IPS-11a (cell line): ENCODE data around the gene STAB2.
"Not testable (repeated sequence)": the region's sequence is repeated elsewhere in the genome, so short reads cannot be mapped to it uniquely, and the experiment has no call there.

Experiments
- H3K4me3 ChIP-seq: one replicate; pipeline ENCODE4 v1.5.1; 2013; ENCODE audit warnings: low read depth, low read length, control low read depth

STAB2 gene

DNA sequence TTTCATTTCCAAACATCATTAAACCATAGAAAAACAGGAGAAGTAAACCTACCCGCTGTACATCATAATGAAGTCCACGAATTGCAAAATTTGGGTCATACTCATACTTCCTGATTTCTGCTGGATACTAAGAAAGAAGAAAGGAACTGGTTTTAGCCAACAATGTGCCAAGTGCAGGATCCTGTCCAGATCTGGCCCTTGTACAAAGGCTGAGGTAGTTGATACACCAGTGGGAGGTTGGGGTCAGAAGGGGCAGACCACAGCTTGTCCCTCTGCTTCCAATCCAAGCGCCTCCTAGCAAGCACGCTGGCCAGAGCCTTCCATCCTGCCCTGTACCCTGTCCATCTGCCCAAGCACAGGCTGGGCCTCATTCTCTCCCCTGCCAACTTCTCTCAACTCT lies 219.7 kb downstream of the STAB2 start:
- H3K4me3 ChIP-seq: no peak overlapping the region

DNA sequence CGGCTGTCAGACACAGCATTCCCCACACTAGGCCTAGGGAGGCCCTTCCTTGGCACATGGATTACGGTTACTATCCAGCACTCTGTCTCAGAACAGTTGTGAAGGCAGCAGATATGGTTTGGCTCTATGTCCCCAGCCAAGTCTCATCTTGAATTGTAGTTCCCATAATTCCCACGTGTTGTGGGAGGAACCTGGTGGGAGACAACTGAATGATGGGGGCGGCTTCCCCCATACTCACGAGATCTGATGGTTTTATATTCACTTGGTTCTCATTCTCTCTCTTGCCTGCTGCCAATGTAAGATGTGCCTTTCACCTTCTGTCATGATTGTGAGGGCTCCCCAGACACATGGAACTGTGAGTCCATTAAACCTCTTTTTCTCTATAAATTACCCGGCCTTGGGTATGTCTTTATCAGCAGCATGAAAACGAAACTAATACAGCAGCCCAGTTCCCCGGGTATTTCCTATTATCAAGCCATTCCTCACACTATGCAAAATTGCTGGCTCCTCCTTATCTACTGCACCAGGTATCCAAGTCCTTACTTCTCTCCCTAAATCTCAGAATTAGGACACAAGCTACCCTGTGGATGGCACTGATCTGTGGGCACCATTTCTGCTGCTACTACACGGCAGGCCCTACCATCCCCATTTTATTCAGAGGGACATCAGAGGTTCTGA lies 220.6 kb downstream of the STAB2 start:
- H3K4me3 ChIP-seq: no peak overlapping the region

DNA sequence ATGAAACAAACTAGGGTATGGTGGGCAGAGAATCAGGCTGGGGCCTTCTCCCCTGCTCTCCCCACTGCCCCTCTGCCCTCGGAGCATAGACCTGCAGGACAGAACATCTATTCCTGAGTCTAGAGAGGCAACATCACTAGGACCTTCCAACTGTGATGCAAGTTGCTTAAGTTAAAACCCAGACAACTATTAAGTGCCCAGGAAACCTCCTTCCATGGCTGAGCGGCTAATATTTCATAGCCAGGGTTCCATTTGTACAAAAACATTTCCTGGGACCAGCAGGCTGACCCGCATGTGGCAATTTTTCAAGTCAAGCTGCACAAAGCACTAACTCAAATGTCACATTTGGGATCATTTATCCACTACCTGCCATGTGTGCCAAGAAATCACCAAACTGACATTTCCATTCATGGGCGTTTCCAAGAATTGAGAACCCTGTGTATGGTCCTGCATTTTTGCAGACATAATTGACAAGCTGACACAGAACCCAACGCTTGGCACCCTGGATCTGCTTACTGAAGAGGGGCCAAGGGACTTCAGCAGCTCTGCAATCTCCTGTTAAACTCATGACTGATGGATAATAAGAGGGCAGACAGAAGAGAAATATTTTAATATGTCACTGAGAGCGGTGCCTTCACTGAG lies 221.3 kb downstream of the STAB2 start:
- no peak overlapping the region for H3K4me3 ChIP-seq

DNA sequence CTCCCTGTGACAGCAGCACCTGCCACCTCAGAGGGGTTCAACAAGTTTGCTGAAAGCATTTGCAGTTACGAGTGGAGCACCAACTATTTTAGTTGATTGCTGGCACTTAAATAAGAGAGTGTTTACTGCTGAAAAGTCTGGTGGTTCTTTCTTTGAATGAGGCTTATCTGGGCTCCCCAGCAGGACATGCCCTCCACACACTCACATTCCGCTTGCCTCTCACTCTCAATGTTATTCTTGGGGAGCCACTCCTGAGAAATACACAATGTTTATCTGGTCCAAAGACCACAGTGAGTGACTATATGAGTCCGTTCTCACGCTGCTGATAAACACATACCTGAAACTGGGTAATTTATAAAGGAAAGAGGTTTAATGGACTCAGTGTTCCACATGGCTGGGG lies 222.1 kb downstream of the STAB2 start:
- no peak overlapping the region for H3K4me3 ChIP-seq

DNA sequence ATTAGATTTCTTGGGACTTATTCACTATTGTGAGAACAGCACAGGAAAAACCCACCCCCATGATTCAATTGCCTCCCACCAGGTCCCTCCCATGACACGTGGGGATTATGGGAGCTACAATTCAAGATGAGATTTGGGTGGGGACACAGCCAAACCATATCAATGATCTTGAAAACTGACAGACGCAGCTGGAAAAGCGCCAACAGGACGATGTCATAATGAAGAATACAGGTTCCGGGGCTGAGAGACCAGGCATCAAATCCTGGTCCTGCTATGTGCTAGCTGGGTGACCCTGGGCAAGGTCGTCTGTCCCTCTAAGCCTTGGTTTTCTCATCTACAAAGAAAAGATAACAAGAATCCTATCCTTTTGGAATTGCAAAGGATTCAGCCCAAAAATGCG lies 222.6 kb downstream of the STAB2 start:
- H3K4me3 ChIP-seq: not testable (repeated sequence)

DNA sequence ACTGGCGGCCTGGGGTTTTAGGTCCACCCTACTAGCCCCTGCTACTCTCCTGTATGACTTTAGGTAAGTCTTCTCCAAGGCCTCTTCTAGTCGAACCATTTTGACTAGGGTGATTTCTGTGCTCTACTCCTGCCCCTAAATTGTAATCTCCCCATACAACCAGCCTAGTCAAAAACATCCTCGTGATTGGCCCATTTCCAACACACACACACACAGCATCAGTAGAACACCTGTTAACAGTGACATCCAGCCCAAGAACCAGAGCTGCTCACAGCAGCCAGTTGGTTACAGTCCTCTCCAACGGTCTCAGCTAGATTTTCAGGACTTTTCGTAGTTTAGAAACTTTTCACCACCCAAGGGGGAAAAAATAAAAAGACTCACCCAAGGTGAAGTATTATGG lies 223.0 kb downstream of the STAB2 start:
- no peak overlapping the region for H3K4me3 ChIP-seq

DNA sequence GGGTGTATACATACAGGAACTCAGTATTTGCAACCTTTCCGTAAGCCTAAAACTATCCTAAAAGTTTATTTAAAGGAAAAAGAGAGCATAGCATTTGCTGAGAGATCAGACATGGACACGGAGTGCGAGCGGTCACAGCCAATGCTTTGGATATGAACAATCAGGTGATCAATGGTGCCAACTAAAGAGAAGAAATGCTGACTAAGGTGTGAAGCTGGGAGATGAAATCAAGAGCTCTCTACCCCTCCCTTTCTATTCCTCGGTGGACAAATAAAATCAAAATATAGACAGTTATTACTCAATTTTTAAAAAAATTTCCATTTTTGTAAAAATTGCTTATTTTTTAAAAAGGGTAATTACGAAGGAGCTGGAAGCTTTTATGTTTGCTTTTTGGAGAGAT lies 224.7 kb downstream of the STAB2 start:
- H3K4me3 ChIP-seq: no peak overlapping the region

DNA sequence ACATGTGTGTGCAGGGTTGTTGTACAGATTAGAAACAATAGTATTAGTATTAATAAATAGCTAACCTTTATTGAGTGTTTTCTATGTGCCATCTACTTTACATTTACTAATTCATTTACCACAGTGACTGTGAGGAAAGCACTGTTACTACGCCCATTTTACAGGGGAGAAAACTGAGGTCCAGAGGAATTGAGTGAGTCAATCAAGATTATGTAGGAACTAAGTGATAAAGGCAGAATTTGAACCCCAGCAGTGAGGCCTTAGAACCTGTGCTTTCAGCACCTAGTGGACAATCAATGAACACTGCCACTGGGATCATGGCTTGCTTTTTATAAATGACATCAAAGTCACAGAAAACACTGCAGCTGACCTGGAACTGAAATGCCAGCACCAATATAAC lies 225.7 kb downstream of the STAB2 start:
- no peak overlapping the region for H3K4me3 ChIP-seq

DNA sequence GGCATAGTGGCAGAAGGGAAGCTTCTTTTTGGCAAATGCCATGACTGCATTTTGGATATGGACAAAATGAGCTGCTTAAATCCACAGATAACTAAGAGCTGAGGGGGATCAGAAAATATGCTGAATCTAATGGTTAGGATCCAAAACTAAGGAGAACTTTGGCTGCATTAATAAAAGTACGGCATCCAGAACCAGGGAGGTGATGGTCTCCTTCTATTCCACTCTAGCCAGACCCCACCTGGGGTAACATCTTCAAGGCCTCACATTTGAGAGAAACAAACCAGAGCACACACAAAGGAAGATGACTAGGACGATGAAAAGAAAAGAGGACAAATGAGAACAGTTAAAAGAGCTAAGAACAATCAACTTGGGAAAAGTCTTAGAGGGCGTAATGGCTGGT lies 226.4 kb downstream of the STAB2 start:
- no peak overlapping the region for H3K4me3 ChIP-seq

DNA sequence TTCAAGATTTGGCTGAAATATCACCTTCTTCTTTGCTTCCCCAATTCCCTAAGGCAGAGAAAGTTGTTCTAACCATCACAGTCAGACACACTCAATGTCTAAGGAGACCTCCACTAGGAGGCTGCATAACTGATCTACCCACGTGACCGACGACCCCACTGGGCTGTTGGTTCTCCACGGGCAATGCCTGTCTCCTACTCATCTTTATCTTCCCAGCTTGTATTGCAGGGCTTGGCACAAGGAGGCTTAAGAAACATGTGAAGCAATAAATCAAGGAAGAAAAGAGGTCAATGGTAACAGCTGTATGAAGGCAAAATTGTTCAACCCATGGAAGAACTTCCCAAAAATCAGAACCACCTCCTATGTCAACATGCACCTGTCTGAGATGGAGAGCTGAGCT lies 226.9 kb downstream of the STAB2 start:
- H3K4me3 ChIP-seq: no peak overlapping the region

DNA sequence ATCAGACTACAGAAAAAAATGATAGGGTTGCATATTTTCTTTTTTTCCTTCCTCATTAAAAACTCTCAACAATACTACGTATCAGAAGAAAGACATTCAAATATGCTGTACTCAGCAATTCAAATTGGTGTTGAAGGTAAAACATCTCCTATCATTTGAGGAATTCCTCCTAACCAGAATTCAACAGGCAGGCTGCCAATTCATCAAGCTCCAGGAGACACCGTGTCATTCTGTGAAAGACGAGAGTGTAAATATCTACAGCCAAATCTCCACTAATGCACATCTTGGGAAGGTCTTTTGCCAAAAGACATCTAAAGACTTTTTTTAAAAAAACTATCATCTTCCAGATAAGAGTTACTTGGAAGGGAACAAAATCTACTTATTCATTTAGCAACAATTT lies 227.4 kb downstream of the STAB2 start:
- no peak overlapping the region for H3K4me3 ChIP-seq
